Epithelial cell of proximal tubule (primary cell): ENCODE data around the gene SHROOM2. TPM values are rescaled to one million over a fixed set of nuclear protein-coding genes. Genes with fewer than 3 reads are reported as not detected.

Experiments used
- DNase-seq: peaks from one replicate; pipeline ENCODE4 v3.0.0-alpha.2; 2011; ENCODE audit warnings: low read depth
- H3K4me3 ChIP-seq: 2 replicates; pipeline ENCODE4 v1.5.1; 2011; ENCODE audit warnings: low read depth, mild to moderate bottlenecking, low read length
- total RNA-seq: library from RNA; depleted of rRNA; stranded (reverse); fragments of >200 nt; gene quantifications from 2 replicates; pipeline ENCODE4 v1.2.3, GENCODE V29; 2015
- TF ChIP-seq, protein P1 (sequence below): conservative IDR thresholded peaks from 2 replicates; pipeline ENCODE4 v1.5.1; 2012; ENCODE audit warnings: low read depth, mild to moderate bottlenecking, low read length

The SHROOM2 gene
- total RNA-seq, 1 donor from 2014 or later = 8.9 TPM

DNA sequence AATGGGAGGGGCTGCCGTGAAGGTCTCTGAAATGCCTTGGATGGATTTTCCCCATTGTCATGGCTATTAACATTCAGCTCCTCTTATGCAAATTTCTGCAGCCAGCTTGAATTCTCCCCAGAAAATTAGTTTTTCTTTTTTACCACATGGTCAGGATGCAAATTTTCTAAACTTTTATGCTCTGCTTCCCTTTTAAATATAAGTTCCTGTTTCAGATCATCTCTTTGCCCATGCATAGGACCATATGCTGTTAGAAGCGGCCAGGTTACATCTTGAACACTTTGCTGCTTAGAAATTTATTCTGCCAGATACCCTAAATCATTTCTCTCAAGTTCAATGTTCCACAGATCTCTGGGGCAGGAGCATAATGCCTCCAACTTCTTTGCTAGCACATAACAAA is 167.2 kb downstream of the SHROOM2 start:
- TF ChIP-seq, protein P1, sequence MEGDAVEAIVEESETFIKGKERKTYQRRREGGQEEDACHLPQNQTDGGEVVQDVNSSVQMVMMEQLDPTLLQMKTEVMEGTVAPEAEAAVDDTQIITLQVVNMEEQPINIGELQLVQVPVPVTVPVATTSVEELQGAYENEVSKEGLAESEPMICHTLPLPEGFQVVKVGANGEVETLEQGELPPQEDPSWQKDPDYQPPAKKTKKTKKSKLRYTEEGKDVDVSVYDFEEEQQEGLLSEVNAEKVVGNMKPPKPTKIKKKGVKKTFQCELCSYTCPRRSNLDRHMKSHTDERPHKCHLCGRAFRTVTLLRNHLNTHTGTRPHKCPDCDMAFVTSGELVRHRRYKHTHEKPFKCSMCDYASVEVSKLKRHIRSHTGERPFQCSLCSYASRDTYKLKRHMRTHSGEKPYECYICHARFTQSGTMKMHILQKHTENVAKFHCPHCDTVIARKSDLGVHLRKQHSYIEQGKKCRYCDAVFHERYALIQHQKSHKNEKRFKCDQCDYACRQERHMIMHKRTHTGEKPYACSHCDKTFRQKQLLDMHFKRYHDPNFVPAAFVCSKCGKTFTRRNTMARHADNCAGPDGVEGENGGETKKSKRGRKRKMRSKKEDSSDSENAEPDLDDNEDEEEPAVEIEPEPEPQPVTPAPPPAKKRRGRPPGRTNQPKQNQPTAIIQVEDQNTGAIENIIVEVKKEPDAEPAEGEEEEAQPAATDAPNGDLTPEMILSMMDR = no peak
- DNase-seq = no peak
- no peak overlapping the region for H3K4me3 ChIP-seq

DNA sequence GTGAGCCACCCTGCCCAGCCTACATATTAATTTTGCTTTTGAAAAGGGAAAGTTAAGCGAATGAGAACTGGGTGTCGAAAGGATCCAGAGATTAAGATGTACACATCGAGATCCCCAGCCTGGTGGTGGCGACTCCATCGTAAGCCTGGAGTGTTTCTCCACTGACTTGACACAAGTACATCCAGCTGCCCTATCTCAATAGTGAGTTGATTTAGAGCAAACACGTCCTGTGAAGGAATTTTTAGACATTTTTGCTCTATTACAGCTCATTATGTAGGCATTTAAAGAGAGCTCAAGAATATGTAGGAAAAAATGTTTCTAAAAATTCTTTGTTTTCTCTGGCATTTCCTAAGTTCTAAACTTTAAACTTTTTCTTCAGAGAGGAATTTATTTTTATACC is 169.3 kb downstream of the SHROOM2 start:
- TF ChIP-seq, protein P1 = no peak
- no peak for DNase-seq
- H3K4me3 ChIP-seq = no peak overlapping the region

DNA sequence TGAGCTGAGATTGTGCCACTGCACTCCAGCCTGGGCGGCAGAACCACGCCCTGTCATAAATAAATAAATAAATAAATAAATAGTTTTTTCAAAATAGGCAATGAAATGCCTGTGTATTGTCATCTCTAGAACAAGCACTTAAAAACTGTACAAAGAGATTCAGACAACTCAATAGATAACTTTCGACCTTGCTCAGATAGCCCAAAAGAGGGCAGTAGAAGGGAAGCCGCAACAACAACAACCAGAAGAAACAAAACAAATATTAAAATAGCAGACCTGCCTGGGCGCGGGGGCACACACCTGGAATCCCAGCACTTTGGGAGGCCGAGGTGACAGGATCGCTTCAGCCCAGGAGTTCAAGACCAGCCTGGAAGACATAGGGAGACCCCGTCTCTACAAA is 171.5 kb downstream of the SHROOM2 start:
- no peak for DNase-seq
- TF ChIP-seq, protein P1 = no peak
- no peak overlapping the region for H3K4me3 ChIP-seq

DNA sequence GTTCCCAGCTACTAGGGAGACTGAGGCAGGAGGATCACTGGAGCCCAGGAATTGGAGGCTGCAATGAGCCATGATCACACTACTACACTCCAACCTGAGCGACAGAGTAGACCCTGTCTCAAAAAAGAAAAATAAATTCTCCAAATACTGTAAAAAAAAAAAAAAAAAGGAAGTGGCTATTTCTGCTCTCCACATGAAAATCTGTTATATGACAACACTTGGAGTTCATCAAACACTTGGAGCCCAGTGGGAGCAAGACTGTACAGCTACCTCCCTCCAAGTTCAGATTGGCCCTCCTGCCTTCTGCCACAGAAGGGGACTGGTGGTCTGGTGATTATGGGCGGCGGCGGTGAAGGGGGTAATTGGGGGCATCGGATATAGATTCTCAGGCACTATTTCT is 172.0 kb downstream of the SHROOM2 start:
- H3K4me3 ChIP-seq = no peak overlapping the region
- TF ChIP-seq, protein P1 = no peak
- no peak for DNase-seq

DNA sequence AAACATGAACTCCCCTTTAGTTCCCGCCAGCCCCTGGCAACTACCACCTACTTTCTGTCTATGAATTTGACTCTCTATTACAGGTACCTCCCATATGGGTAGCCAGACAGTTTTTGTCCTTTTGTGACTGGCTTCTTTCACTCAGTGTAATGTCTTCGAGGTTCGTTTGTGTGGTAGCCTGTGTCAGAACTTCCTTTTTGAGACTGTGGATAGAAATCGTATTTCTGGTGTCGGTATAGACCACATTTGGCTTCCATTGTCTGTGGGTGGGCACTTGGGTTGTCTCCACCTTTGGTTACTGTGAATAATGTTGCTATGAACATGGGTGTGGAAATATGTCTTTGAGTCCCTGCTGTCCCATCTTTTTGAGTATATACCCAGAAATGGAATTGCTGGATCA is 175.5 kb downstream of the SHROOM2 start:
- TF ChIP-seq, protein P1 = no peak
- H3K4me3 ChIP-seq = no peak overlapping the region
- no peak for DNase-seq

DNA sequence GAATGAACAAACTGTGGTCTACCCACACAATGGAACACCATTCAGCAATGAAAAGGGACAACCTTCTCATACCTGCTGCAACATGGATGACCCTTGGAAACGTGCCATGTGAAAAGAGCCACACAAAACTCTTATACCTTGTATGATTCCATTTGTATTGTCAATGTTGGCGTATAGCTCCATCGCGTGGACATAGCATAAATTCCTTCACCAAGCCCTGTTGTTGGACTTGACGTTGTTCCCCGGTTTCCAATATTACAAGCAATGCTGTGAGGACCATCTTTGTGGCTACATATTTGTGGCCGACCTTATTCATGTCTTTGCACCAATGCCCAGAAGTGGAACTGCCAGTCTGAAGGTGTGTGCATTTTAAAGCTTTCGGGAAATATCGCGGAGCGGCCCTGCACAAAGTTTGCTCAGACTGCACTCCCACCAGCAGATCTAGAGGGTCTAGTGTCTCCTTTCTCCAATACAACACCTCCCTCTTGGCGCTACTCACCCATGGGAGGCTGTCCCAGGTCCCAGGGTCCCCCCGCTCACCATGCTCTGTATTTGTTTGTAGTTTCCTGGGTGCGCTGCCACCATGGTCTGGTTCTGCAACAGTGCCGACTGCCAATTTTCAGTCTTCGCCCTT is 180.7 kb downstream of the SHROOM2 start, which contains the start of gene CLDN34:
Gene CLDN34 (plus strand): TSS at position 584 of the 634 bp plus-strand sequence. CDS start 0 bp downstream, at position 584.
- TF ChIP-seq, protein P1 = no peak
- H3K4me3 ChIP-seq = no peak within 1 kb of the TSS
- DNase-seq = no peak

DNA sequence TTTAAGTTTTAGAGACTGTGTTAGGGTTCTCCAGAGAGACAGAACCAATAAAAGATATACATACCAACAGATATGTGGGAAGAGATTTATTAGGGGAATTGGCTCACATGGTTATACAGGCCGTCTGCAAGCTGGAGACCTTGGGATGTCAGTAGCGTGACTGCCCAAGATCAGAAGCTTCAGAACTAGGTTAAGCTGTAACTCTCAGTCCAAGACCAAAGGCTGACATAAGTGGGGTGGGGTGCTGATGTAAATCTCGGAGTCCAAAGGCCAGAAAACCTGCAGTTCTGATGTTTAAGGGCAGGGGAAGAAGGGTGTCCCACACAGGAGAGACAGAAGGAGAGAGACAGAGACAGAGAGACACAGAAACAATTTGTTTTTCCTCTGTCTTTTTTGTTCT is 191.4 kb downstream of the SHROOM2 start:
- no peak for DNase-seq
- TF ChIP-seq, protein P1 = no peak
- H3K4me3 ChIP-seq = no peak overlapping the region
